GM23338 (cell line): ENCODE measurements around the gene IQUB.

Experiments used
- EZH2 ChIP-seq: fragments of 200-600 bp; sonication (generic); IDR thresholded peaks from one replicate; pipeline ENCODE4 v1.8.0; 2017; ENCODE audit warnings: antibody characterized with exemption, mild to moderate bottlenecking, low read depth; ENCODE audit not compliant: unreplicated experiment
- EZH2phosphoT487 ChIP-seq: fragments of 200-600 bp; sonication (generic); IDR thresholded peaks from one replicate; pipeline ENCODE4 v1.8.1; 2018; ENCODE audit warnings: antibody characterized with exemption; ENCODE audit not compliant: unreplicated experiment
- JUNB ChIP-seq: IDR thresholded peaks from one replicate; pipeline ENCODE4 v1.6.1; 2016; ENCODE audit warnings: antibody characterized with exemption; ENCODE audit not compliant: unreplicated experiment
- POLR2AphosphoS5 ChIP-seq: IDR thresholded peaks from 2 replicates; pipeline ENCODE4 v1.6.1; 2016; ENCODE audit warnings: antibody characterized with exemption, low read depth
- TF ChIP-seq, protein P1 (sequence below), 2 experiments: fragments of 200-600 bp in 1 of 2; sonication (generic) in 1 of 2; conservative IDR thresholded peaks; 2 replicates each; pipeline versions ENCODE4 v1.5.1 to v1.6.1; 2016 to 2017; ENCODE audit warnings: antibody characterized with exemption in 2 of 2, low read depth in 2 of 2, mild to moderate bottlenecking in 2 of 2, moderate library complexity in 1 of 2

DNA sequence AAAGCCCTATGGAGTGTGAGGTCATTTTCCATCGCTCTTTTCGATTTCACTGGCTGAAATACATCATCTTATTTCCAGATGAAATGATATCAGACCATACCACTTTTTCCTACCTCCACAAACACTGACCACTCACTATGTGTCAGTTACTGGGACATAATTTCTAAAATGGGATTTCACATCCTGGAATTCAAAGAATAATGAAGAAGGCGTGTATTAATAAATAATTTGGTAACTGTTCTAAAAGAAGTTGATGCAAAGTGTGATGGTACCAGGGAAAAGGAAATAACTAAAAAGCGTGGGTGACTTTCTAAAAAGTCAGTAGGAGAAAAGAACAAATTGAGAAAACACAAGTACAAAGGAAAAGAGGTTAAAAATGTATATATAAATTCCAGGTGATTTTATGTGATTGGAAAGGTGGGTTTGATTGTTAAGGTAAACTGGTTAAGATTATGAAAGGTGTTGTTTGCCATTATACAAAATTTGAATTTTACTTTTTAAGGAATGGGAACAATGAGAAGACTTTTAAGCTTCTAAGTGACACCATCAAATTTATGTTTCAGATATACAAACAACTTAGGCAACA, 24.0 kb upstream of the IQUB start:
- TF ChIP-seq, protein P1, sequence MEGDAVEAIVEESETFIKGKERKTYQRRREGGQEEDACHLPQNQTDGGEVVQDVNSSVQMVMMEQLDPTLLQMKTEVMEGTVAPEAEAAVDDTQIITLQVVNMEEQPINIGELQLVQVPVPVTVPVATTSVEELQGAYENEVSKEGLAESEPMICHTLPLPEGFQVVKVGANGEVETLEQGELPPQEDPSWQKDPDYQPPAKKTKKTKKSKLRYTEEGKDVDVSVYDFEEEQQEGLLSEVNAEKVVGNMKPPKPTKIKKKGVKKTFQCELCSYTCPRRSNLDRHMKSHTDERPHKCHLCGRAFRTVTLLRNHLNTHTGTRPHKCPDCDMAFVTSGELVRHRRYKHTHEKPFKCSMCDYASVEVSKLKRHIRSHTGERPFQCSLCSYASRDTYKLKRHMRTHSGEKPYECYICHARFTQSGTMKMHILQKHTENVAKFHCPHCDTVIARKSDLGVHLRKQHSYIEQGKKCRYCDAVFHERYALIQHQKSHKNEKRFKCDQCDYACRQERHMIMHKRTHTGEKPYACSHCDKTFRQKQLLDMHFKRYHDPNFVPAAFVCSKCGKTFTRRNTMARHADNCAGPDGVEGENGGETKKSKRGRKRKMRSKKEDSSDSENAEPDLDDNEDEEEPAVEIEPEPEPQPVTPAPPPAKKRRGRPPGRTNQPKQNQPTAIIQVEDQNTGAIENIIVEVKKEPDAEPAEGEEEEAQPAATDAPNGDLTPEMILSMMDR (conservative IDR thresholded peaks at IDR 0.05; ENCODE audit: low read depth in 2 of 2) = no peak
- no peak for TF ChIP-seq EZH2
- TF ChIP-seq JUNB = no peak
- no peak for TF ChIP-seq POLR2AphosphoS5
- no peak for TF ChIP-seq EZH2phosphoT487
